Measurements from ENCODE around the gene WDR73. TPM values are rescaled to one million over a fixed set of nuclear protein-coding genes. Genes with fewer than 3 reads are reported as not detected.

The WDR73 gene
- total and polyA plus RNA-seq, 2 of the 8 experiments (the other 6 are each of a cell fraction or from before 2014, with no cell fraction given) = 22.7 to 23.1 TPM

DNA sequence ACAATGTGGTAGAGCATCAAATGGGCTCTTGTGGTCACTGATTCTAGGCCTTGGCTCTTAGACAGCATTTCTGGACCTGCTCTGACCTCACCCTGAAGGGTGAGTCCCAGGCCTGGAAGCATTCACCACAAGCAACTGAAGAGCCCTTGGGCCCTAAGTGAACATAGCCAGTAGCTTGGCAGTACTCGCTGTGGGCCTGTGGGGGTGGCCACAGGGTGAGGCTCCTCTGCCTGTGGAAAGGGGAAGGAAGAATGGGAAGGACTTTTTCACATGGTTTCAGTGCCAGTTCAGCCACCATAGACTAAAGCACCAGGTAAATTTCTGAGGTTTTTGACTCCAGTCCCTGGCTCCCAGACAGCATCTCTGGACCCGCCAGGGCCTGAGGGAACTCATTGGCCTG is 58.4 kb downstream of the WDR73 start:
- no peak overlapping the region for H2BK15ac ChIP-seq (ENCODE audit: low read length)
- H3K27ac ChIP-seq (ENCODE audit: low read depth, low read length) = no peak overlapping the region
- no peak overlapping the region for H2AFZ ChIP-seq (ENCODE audit: low read length)
- H3K4me2 ChIP-seq (ENCODE audit: insufficient read depth in 1 of 2, low read depth in 2 of 2, low read length in 2 of 2) = no peak overlapping the region
- ChIA-PET POLR2A (ENCODE audit: partially characterized antibody) (interaction anchor here (0.8 kb wide), 1 partner anchor 44 kb away, joined by 4 read pairs; no protein-coding TSS in a partner anchor), CTCF (ENCODE audit: partially characterized antibody) (interaction anchor here (0.9 to 3.2 kb wide), 3 partner anchors 23 to 60 kb away, joined by 3 to 15 read pairs (median 5); partner anchors contain the start of gene WDR73)
- no peak overlapping the region for H3K14ac ChIP-seq (ENCODE audit: insufficient read length)
- H3K27me3 ChIP-seq (replicated peaks in 1 of 4; ENCODE audit: control insufficient read depth in 3 of 4, extremely low read depth in 1 of 4, insufficient read depth in 3 of 4, low read length in 3 of 4) = peaks cover 0 to 3% (median 0%) of the 10 kb centered on the region in 4 experiments; a peak in 1 of 7 replicates
- H2BK20ac ChIP-seq (ENCODE audit: low read length) = no peak overlapping the region
- no peaks in the 10 kb centered on the region; the same call in 1 of the 2 replicates for H3K79me1 ChIP-seq (ENCODE audit: low read depth, low read length)
- peaks cover 0 to 10% (median 2%) of the 10 kb centered on the region in 4 experiments; a peak in 4 of 7 replicates for H3K4me1 ChIP-seq (replicated peaks in 1 of 4; ENCODE audit: control insufficient read depth in 3 of 4, insufficient read depth in 4 of 4, low read length in 3 of 4)
- H3K9ac ChIP-seq (replicated peaks in 1 of 4; ENCODE audit: extremely low read depth in 1 of 4, low read depth in 3 of 4, low read length in 3 of 4) = no peak overlapping the region
- no peak overlapping the region for H3K4ac ChIP-seq (replicated peaks; ENCODE audit: insufficient read length, low read depth, low read length)
- H4K5ac ChIP-seq (ENCODE audit: insufficient read length, low read depth, low read length) = no peak overlapping the region
- H3K23ac ChIP-seq (ENCODE audit: insufficient read length) = no peak overlapping the region
- H2AK5ac ChIP-seq (ENCODE audit: low read depth, low read length) = no peak overlapping the region
- H4K8ac ChIP-seq (ENCODE audit: extremely low read depth, insufficient read depth, low read length) = no peak overlapping the region; the same call in 1 of the 2 replicates
- H4K91ac ChIP-seq (replicated peaks; ENCODE audit: insufficient read length, low read length) = no peak overlapping the region
- no peak overlapping the region for H3K56ac ChIP-seq (replicated peaks; ENCODE audit: insufficient read length, low read depth, low read length)
- H3K18ac ChIP-seq (ENCODE audit: extremely low read depth, low read length) = no peak overlapping the region
- no peak overlapping the region for H2BK5ac ChIP-seq (ENCODE audit: low read depth, low read length)
- FAIRE-seq = no peak
- no peaks in the 10 kb centered on the region for H4K20me1 ChIP-seq (replicated peaks in 1 of 2; ENCODE audit: control insufficient read depth in 1 of 2, insufficient read depth in 2 of 2, low read length in 2 of 2)
- no peak overlapping the region for H2BK12ac ChIP-seq (ENCODE audit: low read depth, low read length)
- no peak overlapping the region for H2BK120ac ChIP-seq (replicated peaks; ENCODE audit: low read depth, low read length)
- no peak overlapping the region for H3K4me3 ChIP-seq (ENCODE audit: extremely low read depth in 1 of 4, insufficient read depth in 2 of 4, low read depth in 3 of 4, low read length in 4 of 4)
- H3K9me3 ChIP-seq (ENCODE audit: insufficient read depth in 2 of 2, low read depth in 1 of 2, low read length in 1 of 2) = peaks cover 0 to 7% of the 10 kb centered on the region in 2 experiments; a peak in 1 of 4 replicates
- 91% methylated on average over 2 of the region's 2 CpGs; no CpG with 5 or more reads in 1 of the 2 experiments for WGBS, 2 experiments (ENCODE audit: extremely low coverage in 1 of 2, insufficient coverage in 1 of 2, insufficient read length in 1 of 2, insufficient replicate concordance in 2 of 2, low coverage in 1 of 2, low lambda C conversion rate in 2 of 2, missing lambda C conversion rate in 1 of 2)
- no peaks in the 10 kb centered on the region for H3K36me3 ChIP-seq (ENCODE audit: control insufficient read depth in 2 of 4, insufficient read depth in 4 of 4, low read length in 3 of 4)
- H3K23me2 ChIP-seq (ENCODE audit: low read depth, low read length) = peaks cover 4% of the 10 kb centered on the region; the same call in 1 of the 2 replicates
- no peaks in the 10 kb centered on the region for H3K79me2 ChIP-seq (ENCODE audit: control insufficient read depth in 1 of 2, insufficient read depth in 2 of 2, low read length in 2 of 2)
- no peak for DNase-seq (ENCODE audit: low read depth in 1 of 2, low spot score in 2 of 2)
- TF ChIP-seq MAFK (IDR thresholded peaks at IDR 0.05; ENCODE audit: low read depth, low read length) (no peak), SIN3A (conservative IDR thresholded peaks at IDR 0.05 in 1 of 2, IDR thresholded peaks at IDR 0.05 in 1 of 2; ENCODE audit: low read depth in 1 of 2, low read length in 2 of 2) (no peak), ATF2 (IDR thresholded peaks at IDR 0.05; ENCODE audit: low read length) (no peak), POLR2AphosphoS5 (IDR thresholded peaks at IDR 0.05; ENCODE audit: low read depth, low read length) (no peak), KDM4A (IDR thresholded peaks at IDR 0.05; ENCODE audit: low read depth, low read length, severe bottlenecking) (no peak), NANOG (IDR thresholded peaks at IDR 0.05; ENCODE audit: insufficient read depth, low read depth, low read length, poor library complexity, severe bottlenecking) (no peak), RXRA (IDR thresholded peaks at IDR 0.05; ENCODE audit: insufficient read depth, low read depth, low read length) (no peak), ASH2L (IDR thresholded peaks at IDR 0.05; ENCODE audit: low read length) (no peak), RAD21 (IDR thresholded peaks at IDR 0.05 in 1 of 2, conservative IDR thresholded peaks at IDR 0.05 in 1 of 2; ENCODE audit: low read depth in 2 of 2, low read length in 2 of 2) (no peak), BRCA1 (IDR thresholded peaks at IDR 0.05; ENCODE audit: low read depth, low read length) (no peak), POU5F1 (IDR thresholded peaks at IDR 0.05; ENCODE audit: low read depth, low read length) (no peak)
